Upper lobe of left lung (tissue), 6 donors: Measurements from ENCODE around the gene OR4C15. TPM values are rescaled to one million over a fixed set of nuclear protein-coding genes. Genes with fewer than 3 reads are reported as not detected.

ENCODE experiments used
- ATAC-seq, 2 donors: fragments of 200-7000 bp; cut with Tn5 transposase; one replicate each; pipeline ENCODE4 v1.9.1; 2022; ENCODE audit warnings: mild to moderate bottlenecking in 2 of 2, moderate library complexity in 2 of 2; ENCODE audit not compliant: low FRiP score in 2 of 2
- DNase-seq, 2 donors: peaks; one replicate each; pipeline ENCODE4 v3.0.0-alpha.2; 2019 to 2020
- H3K27ac ChIP-seq, 4 donors: fragments of 200-600 bp; sonication (generic); one replicate each; pipeline ENCODE4 v1.5.1; 2016 to 2019
- H3K27me3 ChIP-seq, 4 donors: fragments of 200-600 bp; sonication (generic); one replicate each; pipeline ENCODE4 v1.5.1; 2017 to 2019
- H3K36me3 ChIP-seq, 4 donors: fragments of 200-600 bp; sonication (generic); one replicate each; pipeline ENCODE4 v1.5.1; 2016 to 2019
- H3K4me1 ChIP-seq, 4 donors: fragments of 200-600 bp; sonication (generic); one replicate each; pipeline ENCODE4 v1.5.1; 2018 to 2019
- H3K4me3 ChIP-seq, 4 donors: fragments of 200-600 bp; sonication (generic); one replicate each; pipeline ENCODE4 v1.5.1; 2017 to 2019; ENCODE audit warnings: mild to moderate bottlenecking in 2 of 4, moderate library complexity in 1 of 4
- H3K9me3 ChIP-seq, 4 donors: fragments of 200-600 bp; sonication (generic); one replicate each; pipeline ENCODE4 v1.5.1; 2018 to 2019
- CTCF ChIP-seq, 6 experiments: fragments of 450-650 bp in 4 of 6; fragments of 200-600 bp in 2 of 6; sonication (generic) in 2 of 6; IDR thresholded peaks; one replicate each; pipeline ENCODE4 v1.5.1; 2016 to 2019; ENCODE audit warnings: antibody characterized with exemption in 6 of 6
- EP300 ChIP-seq, 4 donors: sonication (generic); formaldehyde crosslinking; IDR thresholded peaks; one replicate each; pipeline ENCODE4 v1.5.1; 2017; ENCODE audit warnings: antibody characterized with exemption in 4 of 4, control low read depth in 2 of 4
- POLR2A ChIP-seq, 4 donors: fragments of 450-650 bp; IDR thresholded peaks; one replicate each; pipeline ENCODE4 v1.5.1; 2016 to 2017; ENCODE audit warnings: antibody characterized with exemption in 4 of 4, mild to moderate bottlenecking in 2 of 4
- POLR2AphosphoS5 ChIP-seq, 2 donors: sonication (generic); formaldehyde crosslinking; IDR thresholded peaks; one replicate each; pipeline ENCODE4 v1.5.1; 2017; ENCODE audit warnings: antibody characterized with exemption in 2 of 2
- WGBS, 2 donors: methylation state at CpG; one replicate each; pipeline ENCODE4 v1.1.5; 2017 to 2018; 5-methylcytosine and 5-hydroxymethylcytosine counted together
- total RNA-seq, 6 donors: library from RNA; depleted of rRNA in 4 of 6; stranded (reverse); fragments of >200 nt in 4 of 6; gene quantifications; one replicate each; pipeline versions ENCODE4 v1.1.0 to v1.2.1, GENCODE V29; 2016 to 2021
- donor health status: DM: no; HTN: no; CAD: no; lungs with moderate emphysema.
- donor health status: DM: no; HTN: yes; CAD: no; lungs with severe emphysema.

Gene OR4C15
- not detected for total RNA-seq

DNA sequence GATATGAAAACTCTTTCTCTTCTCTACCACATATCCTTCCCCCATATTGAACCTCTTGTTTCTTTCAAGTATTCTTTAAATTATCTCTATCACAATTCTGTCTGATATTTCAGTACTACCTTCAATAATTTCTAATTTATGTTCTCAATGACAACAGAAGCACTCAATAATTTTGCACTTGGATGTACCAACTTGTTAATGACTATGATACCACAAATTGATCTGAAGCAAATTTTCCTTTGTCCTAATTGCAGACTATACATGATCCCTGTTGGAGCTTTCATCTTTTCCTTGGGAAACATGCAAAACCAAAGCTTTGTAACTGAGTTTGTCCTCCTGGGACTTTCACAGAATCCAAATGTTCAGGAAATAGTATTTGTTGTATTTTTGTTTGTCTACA lies at the start of gene OR4C15:
OR4C15 (plus strand) TSS at position 301 of the 400 bp plus-strand sequence; CDS start at position 301, 0 bp downstream.
- Histone ChIP-seq H3K9me3 (no peaks in the 10 kb centered on the region), H3K4me3 (no peak within 1 kb of the TSS), H3K36me3 (no peaks in the 10 kb centered on the region), H3K4me1 (no peaks in the 10 kb centered on the region), H3K27me3 (no peaks in the 10 kb centered on the region), H3K27ac (no peak within 1 kb of the TSS)
- DNase-seq = no peak
- TF ChIP-seq POLR2A (IDR thresholded peaks at IDR 0.05) = no peak
- no peak for TF ChIP-seq EP300 (IDR thresholded peaks at IDR 0.05)
- TF ChIP-seq POLR2AphosphoS5 (IDR thresholded peaks at IDR 0.05) = no peak
- TF ChIP-seq CTCF (IDR thresholded peaks at IDR 0.05) = no peak
- ATAC-seq = no peak

DNA sequence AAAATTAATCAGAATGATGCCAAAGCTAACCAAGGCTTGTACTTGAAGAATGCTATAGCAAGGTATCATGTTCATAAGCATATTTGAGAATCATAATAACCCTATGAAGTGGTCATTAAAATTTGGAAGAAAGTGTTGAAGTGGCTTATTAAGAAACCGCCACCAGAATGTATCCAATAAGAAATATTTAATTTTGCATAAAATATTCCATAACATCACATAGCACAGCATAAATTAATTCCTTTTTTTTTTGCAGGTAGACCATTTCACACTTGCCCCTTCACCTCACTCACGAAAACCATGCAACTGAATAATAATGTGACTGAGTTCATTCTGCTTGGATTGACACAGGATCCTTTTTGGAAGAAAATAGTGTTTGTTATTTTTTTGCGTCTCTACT lies 17.6 kb downstream of the OR4C15 start, which contains the start of gene OR4C16:
OR4C16 (plus strand) TSS at position 301 of the 400 bp plus-strand sequence; CDS start at position 301, 0 bp downstream.
- no peak for ATAC-seq
- no peak for DNase-seq
- WGBS, 2 donors = 56 to 73% methylated on average over 3 of the region's 3 CpGs

DNA sequence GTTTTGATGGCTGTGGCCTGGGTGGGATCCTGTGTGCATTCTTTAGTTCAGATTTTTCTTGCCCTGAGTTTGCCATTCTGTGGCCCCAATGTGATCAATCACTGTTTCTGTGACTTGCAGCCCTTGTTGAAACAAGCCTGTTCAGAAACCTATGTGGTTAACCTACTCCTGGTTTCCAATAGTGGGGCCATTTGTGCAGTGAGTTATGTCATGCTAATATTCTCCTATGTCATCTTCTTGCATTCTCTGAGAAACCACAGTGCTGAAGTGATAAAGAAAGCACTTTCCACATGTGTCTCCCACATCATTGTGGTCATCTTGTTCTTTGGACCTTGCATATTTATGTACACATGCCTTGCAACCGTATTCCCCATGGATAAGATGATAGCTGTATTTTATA lies 18.3 kb downstream of the OR4C15 start:
- no peak for DNase-seq
- TF ChIP-seq POLR2A (IDR thresholded peaks at IDR 0.05) (no peak), CTCF (IDR thresholded peaks at IDR 0.05) (no peak), POLR2AphosphoS5 (IDR thresholded peaks at IDR 0.05) (no peak), EP300 (IDR thresholded peaks at IDR 0.05) (no peak)

More for the DNA sequence above, 17.6 kb downstream of the OR4C15 start, which contains the start of gene OR4C16:
- Histone ChIP-seq H3K4me3 (no peak within 1 kb of the TSS), H3K36me3 (no peaks in the 10 kb centered on the region), H3K27me3 (no peaks in the 10 kb centered on the region), H3K27ac (no peak within 1 kb of the TSS), H3K9me3 (peaks cover 0 to 4% (median 0%) of the 10 kb centered on the region in 4 donors), H3K4me1 (no peaks in the 10 kb centered on the region)
- TF ChIP-seq POLR2AphosphoS5 (IDR thresholded peaks at IDR 0.05) = no peak
- TF ChIP-seq POLR2A (IDR thresholded peaks at IDR 0.05) = no peak
- no peak for TF ChIP-seq EP300 (IDR thresholded peaks at IDR 0.05)
- no peak for TF ChIP-seq CTCF (IDR thresholded peaks at IDR 0.05)

More for the DNA sequence above, 18.3 kb downstream of the OR4C15 start:
- peaks cover 0 to 4% (median 0%) of the 10 kb centered on the region in 4 donors for H3K9me3 ChIP-seq
- no peak overlapping the region for H3K27ac ChIP-seq
- H3K36me3 ChIP-seq = no peaks in the 10 kb centered on the region
- no peaks in the 10 kb centered on the region for H3K27me3 ChIP-seq
- 14 to 48% methylated on average over 1 of the region's 1 CpG for WGBS, 2 donors
- H3K4me1 ChIP-seq = no peaks in the 10 kb centered on the region
- H3K4me3 ChIP-seq = no peak overlapping the region
- ATAC-seq = no peak

Other genes starting within 250 kb of the OR4C15 start
- gene OR4A16, start 211.3 kb upstream of the OR4C15 start, total RNA-seq = not detected
- gene OR4A15, start 186.5 kb upstream of the OR4C15 start, total RNA-seq = not detected
- not detected for gene OR4C16, start 17.7 kb downstream of the OR4C15 start, total RNA-seq
- gene OR4C11, start 53.2 kb downstream of the OR4C15 start, total RNA-seq = not detected
- gene OR4P4, start 80.6 kb downstream of the OR4C15 start, total RNA-seq = not detected
- gene OR4S2, start 93.9 kb downstream of the OR4C15 start, total RNA-seq = not detected
- not detected for gene OR4C6, start 107.7 kb downstream of the OR4C15 start, total RNA-seq
- not detected for gene OR5D13, start 219.0 kb downstream of the OR4C15 start, total RNA-seq
- not detected for gene OR5D14, start 241.1 kb downstream of the OR4C15 start, total RNA-seq